ENCODE data around the gene KCNV2.

The KCNV2 gene

GRCh38 chr9:2743937-2744529 is 26.7 kb downstream of the KCNV2 start:
- TF ChIP-seq CTCF (conservative IDR thresholded peaks at IDR 0.05) (no peak), ZFX (IDR thresholded peaks at IDR 0.05) (no peak)
- no peak overlapping the region for H3K27ac ChIP-seq

GRCh38 chr9:2745560-2746380 is 28.5 kb downstream of the KCNV2 start:
- no peak overlapping the region for H3K27ac ChIP-seq
- TF ChIP-seq ZFX (IDR thresholded peaks at IDR 0.05) (no peak), CTCF (conservative IDR thresholded peaks at IDR 0.05) (no peak)

- H3K27ac ChIP-seq: no peak overlapping the region
- TF ChIP-seq CTCF (conservative IDR thresholded peaks at IDR 0.05) (no peak), ZFX (IDR thresholded peaks at IDR 0.05) (no peak)
These were observed 32.2 kb downstream of the KCNV2 start for GRCh38 chr9:2749485-2749884.

GRCh38 chr9:2755285-2755684 is 38.0 kb downstream of the KCNV2 start:
- H3K27ac ChIP-seq: no peak overlapping the region
- TF ChIP-seq ZFX (IDR thresholded peaks at IDR 0.05): no peak
- no peak for TF ChIP-seq CTCF (conservative IDR thresholded peaks at IDR 0.05)

- TF ChIP-seq CTCF (conservative IDR thresholded peaks at IDR 0.05) (no peak), ZFX (IDR thresholded peaks at IDR 0.05) (no peak)
- H3K27ac ChIP-seq: no peak overlapping the region
These were observed 41.0 kb downstream of the KCNV2 start for GRCh38 chr9:2758162-2758897.

GRCh38 chr9:2758898-2759510 is 41.7 kb downstream of the KCNV2 start:
- H3K27ac ChIP-seq: no peak overlapping the region
- TF ChIP-seq CTCF (conservative IDR thresholded peaks at IDR 0.05) (no peak), ZFX (IDR thresholded peaks at IDR 0.05) (no peak)
